Osteocyte (in vitro differentiated cells): ENCODE measurements around the gene AATK. TPM values are rescaled to one million over a fixed set of nuclear protein-coding genes. Genes with fewer than 3 reads are reported as not detected.

Experiments used
- DNase-seq: peaks from one replicate; pipeline ENCODE4 v3.0.0; 2021; ENCODE audit warnings: mixed read lengths; ENCODE audit not compliant: unreplicated experiment; ENCODE audit errors: extremely low spot score
- H3K27ac Mint-ChIP-seq: one replicate; pipeline ENCODE4 v1.8.0; 2021; ENCODE audit warnings: mild to moderate bottlenecking, mixed read lengths; ENCODE audit not compliant: unreplicated experiment
- H3K27me3 Mint-ChIP-seq: one replicate; pipeline ENCODE4 v1.8.0; 2021; ENCODE audit warnings: mixed read lengths; ENCODE audit not compliant: unreplicated experiment
- H3K36me3 Mint-ChIP-seq: one replicate; pipeline ENCODE4 v1.8.0; 2021; ENCODE audit warnings: mixed read lengths; ENCODE audit not compliant: unreplicated experiment
- H3K4me1 Mint-ChIP-seq: one replicate; pipeline ENCODE4 v1.8.0; 2021; ENCODE audit warnings: mixed read lengths; ENCODE audit not compliant: unreplicated experiment
- H3K4me3 Mint-ChIP-seq: one replicate; pipeline ENCODE4 v1.8.0; 2021; ENCODE audit warnings: mild to moderate bottlenecking, moderate library complexity, mixed read lengths; ENCODE audit not compliant: unreplicated experiment
- H3K9me3 Mint-ChIP-seq: one replicate; pipeline ENCODE4 v1.8.0; 2021; ENCODE audit warnings: mixed read lengths; ENCODE audit not compliant: unreplicated experiment
- total RNA-seq: library from RNA; stranded (reverse); gene quantifications from 2 replicates; pipeline ENCODE4 v1.2.1, GENCODE V29; 2021
- TF ChIP-seq, protein P1 (sequence below): fragments of 200-600 bp; sonication (generic); IDR thresholded peaks from 2 replicates; pipeline ENCODE4 v1.5.0; 2021; ENCODE audit warnings: antibody characterized with exemption, mild to moderate bottlenecking, moderate library complexity

Gene AATK
- total RNA-seq, 1 donor from 2014 or later = not detected

DNA sequence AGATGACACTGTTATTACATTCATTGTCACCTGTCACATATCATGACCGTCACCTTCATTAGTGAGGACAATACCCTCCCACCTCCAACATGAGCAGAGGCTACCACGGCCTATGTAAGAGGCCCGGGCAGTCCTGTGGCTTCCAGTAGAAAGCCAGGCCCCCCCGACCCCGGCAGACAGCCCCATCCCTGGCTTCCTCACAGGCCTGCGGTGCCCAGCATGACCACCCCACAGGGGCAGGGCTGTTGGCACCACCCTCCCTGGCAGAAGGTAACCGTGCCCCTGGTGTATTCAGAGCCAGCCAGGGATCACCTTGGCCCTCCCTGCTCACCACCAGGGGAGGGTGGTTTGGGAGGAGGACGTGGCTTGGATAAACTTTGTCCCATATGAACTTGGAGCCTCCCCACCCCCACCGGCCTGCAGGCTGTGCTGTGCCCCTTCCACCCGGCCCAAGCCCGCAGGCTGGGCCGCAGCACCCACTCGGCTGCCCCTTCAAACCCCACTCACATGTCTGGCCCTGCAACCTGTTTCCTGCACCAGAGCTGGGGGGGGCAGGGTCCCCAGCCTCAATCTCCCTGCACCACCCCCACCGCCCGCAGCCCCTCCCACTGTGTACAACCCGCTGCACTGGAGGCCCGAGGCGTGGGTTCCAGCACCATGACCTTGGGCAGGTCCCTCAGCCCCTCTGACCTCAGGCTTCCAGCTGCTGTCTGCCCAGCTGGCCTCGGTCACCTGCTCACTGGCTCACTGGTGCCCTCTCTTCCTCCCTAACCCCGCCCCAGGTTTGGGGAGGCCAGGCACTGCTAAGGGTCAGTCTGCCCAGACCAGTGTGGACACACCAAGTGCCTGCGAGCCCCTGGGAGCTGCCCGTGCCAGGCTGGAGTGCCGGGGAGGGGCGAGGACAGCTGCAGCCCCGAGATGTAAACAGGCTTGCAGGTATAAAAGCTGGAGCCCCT is 12.4 kb upstream of the AATK start:
- Mint-ChIP-seq H3K4me3 (no peak overlapping the region), H3K9me3 (peaks cover 18% of the 10 kb centered on the region), H3K4me1 (peaks cover 2% of the 10 kb centered on the region), H3K36me3 (peaks cover 7% of the 10 kb centered on the region), H3K27ac (no peak overlapping the region), H3K27me3 (no peaks in the 10 kb centered on the region)
- no peak for DNase-seq
- TF ChIP-seq, protein P1, sequence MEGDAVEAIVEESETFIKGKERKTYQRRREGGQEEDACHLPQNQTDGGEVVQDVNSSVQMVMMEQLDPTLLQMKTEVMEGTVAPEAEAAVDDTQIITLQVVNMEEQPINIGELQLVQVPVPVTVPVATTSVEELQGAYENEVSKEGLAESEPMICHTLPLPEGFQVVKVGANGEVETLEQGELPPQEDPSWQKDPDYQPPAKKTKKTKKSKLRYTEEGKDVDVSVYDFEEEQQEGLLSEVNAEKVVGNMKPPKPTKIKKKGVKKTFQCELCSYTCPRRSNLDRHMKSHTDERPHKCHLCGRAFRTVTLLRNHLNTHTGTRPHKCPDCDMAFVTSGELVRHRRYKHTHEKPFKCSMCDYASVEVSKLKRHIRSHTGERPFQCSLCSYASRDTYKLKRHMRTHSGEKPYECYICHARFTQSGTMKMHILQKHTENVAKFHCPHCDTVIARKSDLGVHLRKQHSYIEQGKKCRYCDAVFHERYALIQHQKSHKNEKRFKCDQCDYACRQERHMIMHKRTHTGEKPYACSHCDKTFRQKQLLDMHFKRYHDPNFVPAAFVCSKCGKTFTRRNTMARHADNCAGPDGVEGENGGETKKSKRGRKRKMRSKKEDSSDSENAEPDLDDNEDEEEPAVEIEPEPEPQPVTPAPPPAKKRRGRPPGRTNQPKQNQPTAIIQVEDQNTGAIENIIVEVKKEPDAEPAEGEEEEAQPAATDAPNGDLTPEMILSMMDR = no peak

DNA sequence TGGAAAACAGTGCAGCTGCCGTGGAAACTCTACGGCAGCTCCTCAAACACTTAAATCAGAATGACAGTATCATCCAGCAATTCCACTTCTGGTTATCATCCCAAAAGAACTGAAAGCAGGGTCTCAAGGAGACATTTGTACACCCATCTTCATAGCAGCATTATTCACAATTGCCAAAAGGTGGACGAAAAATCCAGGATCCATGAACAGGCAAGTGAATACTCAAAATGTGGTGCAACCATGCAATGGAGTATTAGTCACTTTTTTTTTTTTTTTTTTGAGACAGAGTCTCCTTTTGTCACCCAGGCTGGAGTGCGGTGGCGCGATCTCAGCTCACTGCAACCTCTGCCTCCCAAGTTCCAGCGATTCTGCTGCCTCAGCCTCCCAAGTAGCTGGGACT is 10.6 kb upstream of the AATK start:
- H3K9me3 Mint-ChIP-seq = peaks cover 18% of the 10 kb centered on the region
- no peak overlapping the region for H3K4me3 Mint-ChIP-seq
- no peaks in the 10 kb centered on the region for H3K27me3 Mint-ChIP-seq
- no peak overlapping the region for H3K27ac Mint-ChIP-seq
- H3K36me3 Mint-ChIP-seq = peaks cover 7% of the 10 kb centered on the region
- no peak for DNase-seq
- H3K4me1 Mint-ChIP-seq = peaks cover 7% of the 10 kb centered on the region
- TF ChIP-seq, protein P1 = no peak

GRCh38 chr17:81173762-81174155 is 7.7 kb upstream of the AATK start:
- Mint-ChIP-seq H3K4me1 (peaks cover 7% of the 10 kb centered on the region), H3K27ac (no peak overlapping the region), H3K27me3 (no peaks in the 10 kb centered on the region), H3K36me3 (peaks cover 7% of the 10 kb centered on the region), H3K4me3 (no peak overlapping the region), H3K9me3 (peaks cover 18% of the 10 kb centered on the region)
- TF ChIP-seq, protein P1 = no peak
- no peak for DNase-seq

DNA sequence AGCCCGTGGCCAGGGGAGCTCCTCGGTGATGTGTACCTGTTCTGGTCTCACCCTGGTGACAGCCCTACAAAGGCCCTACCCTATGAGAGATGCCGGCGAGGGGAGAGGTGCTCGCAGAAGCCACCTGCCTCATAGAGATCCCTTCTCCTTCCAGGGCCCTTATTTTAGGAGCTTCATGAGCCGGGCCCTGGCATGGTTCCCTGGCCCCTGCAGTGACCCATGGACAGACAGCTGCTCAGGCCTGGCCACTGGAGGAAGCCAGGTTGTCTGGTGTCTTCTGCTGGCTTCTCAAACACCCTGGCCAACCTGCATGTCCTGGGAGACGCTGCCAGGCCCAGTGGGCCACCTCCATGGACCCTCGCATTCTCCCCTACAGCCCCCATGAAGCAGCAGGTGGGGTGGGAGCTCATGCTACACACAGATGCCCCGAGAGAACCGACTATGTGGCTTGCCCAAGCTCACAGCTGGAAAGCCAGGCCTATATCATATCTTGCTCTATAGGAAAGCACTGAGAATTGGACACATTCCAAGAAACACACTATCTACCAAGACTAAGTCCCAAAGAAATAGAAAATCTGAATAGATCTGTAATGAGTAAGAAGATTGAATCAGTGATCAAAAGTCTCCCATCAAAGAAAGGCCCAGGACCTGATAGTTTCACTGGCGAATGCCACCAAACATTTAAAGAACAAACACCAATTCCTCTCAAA is 7.2 kb upstream of the AATK start:
- peaks cover 7% of the 10 kb centered on the region for H3K4me1 Mint-ChIP-seq
- H3K27ac Mint-ChIP-seq = no peak overlapping the region
- TF ChIP-seq, protein P1 = no peak
- H3K27me3 Mint-ChIP-seq = no peaks in the 10 kb centered on the region
- H3K4me3 Mint-ChIP-seq = no peak overlapping the region
- peaks cover 7% of the 10 kb centered on the region for H3K36me3 Mint-ChIP-seq
- DNase-seq = no peak
- H3K9me3 Mint-ChIP-seq = peaks cover 18% of the 10 kb centered on the region

DNA sequence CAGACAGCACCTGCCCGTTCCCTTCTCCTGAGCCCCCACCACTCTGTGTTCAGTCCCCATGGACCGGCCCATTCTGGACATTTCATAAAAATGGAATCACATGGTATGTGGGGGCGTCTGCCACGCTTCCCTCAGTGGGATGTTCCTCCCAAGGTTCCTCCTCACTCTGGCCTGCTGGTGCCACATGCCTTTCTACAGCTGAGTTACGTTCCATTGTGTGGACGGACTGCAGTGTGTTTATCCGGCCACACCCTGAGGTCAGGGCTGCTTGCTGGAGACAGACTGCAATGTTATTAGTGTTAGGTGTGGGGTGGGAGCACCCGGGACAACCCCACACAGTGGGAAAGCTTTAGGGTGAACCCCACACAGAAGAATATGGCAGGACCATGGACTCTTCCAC is 5.9 kb upstream of the AATK start:
- Mint-ChIP-seq H3K27ac (peak overlapping the region; percentile 25), H3K4me1 (peaks cover 9% of the 10 kb centered on the region), H3K9me3 (peaks cover 18% of the 10 kb centered on the region), H3K4me3 (no peak overlapping the region), H3K27me3 (peaks cover 5% of the 10 kb centered on the region), H3K36me3 (peaks cover 7% of the 10 kb centered on the region)
- DNase-seq = no peak
- TF ChIP-seq, protein P1 = no peak
